HG03108 (cell line): ENCODE data around the gene CFAP68.
"Not testable (repeated sequence)": the region's sequence is repeated elsewhere in the genome, so short reads cannot be mapped to it uniquely, and the experiment has no call there.

Source experiments
- ATAC-seq: cut with Tn5 transposase; IDR thresholded peaks from one replicate; pipeline ENCODE4 v1.9.1; 2021; ENCODE audit warnings: moderate library complexity; ENCODE audit not compliant: unreplicated experiment

The CFAP68 gene

DNA sequence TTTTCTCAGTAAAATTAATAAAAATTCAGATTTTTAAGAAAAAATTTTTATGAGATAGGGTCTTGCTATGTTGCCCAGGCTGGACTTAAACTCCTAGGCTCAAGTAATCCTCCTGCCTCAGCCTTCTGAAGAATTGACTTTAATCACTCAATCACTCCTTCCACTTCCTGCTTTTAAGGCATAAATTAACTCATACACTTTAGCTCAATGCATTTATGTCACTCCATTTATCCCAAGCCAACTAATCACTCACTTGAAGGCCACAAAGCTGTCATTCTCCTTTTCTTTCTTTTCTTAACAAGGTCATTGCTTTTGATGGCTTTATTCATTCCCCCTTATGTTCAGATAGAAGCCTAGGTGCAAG, 8.8 kb upstream of the CFAP68 start:
- peak; percentile 4 for ATAC-seq

GRCh38 chr11:111870886-111871692, 8.3 kb upstream of the CFAP68 start, which contains the start of gene ALG9:
Gene ALG9, minus strand, starts transcription at chr11:111871581. Its CDS starts 99 bp downstream, at chr11:111871482.
- ATAC-seq = peak; percentile 93

GRCh38 chr11:111871693-111872161, 7.6 kb upstream of the CFAP68 start:
- no peak for ATAC-seq

DNA sequence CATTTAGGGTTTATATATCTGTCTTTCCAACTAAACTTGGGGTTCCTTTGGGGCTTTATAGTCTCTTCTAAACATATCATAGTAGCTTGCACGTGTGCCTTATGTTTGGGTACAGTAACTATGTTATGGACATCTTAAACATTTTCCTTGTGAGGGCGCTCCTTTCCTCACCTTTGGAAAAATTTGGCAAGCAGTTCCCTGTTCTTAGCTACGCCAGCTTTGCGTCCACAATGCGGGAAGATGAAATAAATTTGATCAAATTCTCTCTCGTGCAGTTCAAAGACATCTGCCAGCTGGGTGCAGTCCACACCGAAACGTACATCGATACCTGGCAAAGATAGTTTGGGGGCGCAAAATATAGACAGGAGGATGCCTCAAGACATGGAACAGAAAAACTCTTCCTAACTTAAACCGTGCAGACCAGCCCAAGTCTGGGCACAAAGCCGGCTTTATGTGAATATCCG, 924 bp upstream of the CFAP68 start:
- no peak for ATAC-seq

DNA sequence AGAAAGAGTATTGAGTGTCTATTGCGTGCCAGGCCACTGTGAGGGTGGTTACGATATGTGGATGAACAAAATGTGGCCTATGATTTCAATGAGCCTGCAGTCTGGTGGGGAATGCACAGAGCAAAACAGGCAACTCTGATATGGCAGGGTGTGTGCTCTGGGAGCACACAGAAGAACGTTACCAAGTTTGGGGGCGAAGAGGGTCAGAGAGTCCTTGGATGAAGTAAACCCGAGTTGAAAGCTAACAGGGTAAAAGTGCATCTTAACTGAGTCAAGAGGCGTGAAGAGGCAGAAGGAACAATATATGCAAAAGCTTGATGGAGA, 258 bp downstream of the CFAP68 start:
- no peak for ATAC-seq

- ATAC-seq = no peak
Observed at GRCh38 chr11:111882202-111882601, 2.9 kb downstream of the CFAP68 start.

DNA sequence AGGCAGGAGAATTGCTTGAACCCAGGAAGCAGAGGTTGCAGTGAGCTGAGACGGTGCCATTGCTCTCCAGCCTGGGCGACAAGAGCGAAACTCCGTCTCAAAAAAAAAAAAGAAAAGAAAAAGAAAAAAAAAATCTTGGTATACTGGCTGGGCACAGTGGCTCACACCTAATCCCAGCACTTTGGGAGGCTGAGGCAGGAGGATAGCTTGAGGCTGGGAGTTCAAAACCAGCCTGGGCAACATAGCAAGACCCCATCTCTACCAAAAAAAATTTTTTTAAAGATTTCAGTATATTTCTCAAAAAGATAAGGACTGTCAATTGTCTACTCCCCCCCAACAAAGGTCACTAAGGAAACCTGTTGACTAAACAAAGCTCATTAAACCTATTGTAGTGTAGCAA, 5.7 kb downstream of the CFAP68 start:
- not testable (repeated sequence) for ATAC-seq

DNA sequence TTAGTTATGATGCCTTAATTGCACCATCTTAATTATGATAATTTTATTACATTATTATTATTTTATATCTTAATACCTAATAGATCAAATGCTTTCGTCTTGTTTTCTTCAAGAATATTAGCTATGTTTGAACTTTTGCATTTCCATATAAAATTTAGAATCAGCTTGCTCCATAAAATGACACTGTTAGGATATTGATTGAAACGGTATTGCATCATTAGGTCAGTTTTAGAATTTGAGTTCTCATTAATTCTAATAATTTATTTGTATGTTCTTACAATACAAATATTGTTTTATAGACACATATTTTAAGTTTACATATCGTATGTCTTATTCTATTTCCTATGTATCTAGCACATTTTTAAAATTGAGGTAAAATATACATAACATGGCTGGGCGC, 6.7 kb downstream of the CFAP68 start:
- no peak for ATAC-seq

- no peak for ATAC-seq
Observed at GRCh38 chr11:111886844-111887243, 7.5 kb downstream of the CFAP68 start.

DNA sequence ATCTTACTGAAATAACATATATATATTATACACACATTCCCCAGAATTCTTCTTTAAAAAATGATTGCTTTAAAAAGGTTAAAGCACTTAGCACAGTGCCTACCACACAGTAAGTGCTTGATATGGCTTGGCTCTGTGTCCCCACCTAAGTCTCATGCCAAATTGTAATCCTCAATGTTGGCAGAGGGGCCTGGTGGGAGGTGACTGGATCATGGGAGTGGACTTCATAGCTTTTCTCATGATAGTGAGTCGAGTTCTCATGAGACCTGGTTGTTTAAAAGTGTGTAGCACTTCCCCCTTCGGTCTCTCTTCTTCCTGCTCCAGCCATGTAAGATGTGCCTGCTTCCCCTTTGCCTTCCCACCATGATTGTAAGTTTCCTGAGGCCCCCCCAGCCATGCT, 26.1 kb downstream of the CFAP68 start:
- no peak for ATAC-seq

GRCh38 chr11:111906680-111907079, 27.3 kb downstream of the CFAP68 start:
- ATAC-seq = no peak

DNA sequence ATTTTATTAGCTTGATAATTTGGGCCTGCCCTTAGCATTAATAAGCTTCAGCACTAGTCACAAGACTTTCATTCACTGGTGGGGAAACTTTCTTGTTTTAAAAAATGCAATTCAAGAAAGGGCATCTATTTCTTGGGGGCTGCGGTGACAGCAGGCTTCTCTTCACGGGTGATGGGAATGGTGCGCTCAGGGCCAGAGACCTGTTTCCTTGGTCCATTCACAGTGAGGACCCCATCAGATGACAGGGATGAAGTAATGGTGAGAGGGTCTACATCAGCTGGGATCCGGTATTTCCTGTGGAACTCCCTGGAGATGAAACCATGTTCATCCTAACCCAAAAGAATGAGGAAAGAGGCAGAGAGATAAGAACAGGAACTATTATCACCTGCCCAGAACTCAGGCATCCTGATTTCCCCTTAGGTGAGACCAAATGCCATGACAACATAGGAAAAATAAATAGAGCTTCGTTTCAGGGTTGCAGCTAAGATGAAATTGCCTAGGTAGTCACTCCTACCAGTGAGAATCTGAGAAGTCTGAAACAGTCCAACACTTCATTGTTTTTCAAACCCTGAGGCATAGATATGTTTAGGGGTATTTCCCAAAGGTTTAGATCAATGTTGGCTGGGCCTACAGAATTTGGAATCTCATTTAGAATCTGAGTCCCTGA, 29.4 kb downstream of the CFAP68 start:
- no peak for ATAC-seq

GRCh38 chr11:111909378-111909777, 30.0 kb downstream of the CFAP68 start:
- no peak for ATAC-seq

DNA sequence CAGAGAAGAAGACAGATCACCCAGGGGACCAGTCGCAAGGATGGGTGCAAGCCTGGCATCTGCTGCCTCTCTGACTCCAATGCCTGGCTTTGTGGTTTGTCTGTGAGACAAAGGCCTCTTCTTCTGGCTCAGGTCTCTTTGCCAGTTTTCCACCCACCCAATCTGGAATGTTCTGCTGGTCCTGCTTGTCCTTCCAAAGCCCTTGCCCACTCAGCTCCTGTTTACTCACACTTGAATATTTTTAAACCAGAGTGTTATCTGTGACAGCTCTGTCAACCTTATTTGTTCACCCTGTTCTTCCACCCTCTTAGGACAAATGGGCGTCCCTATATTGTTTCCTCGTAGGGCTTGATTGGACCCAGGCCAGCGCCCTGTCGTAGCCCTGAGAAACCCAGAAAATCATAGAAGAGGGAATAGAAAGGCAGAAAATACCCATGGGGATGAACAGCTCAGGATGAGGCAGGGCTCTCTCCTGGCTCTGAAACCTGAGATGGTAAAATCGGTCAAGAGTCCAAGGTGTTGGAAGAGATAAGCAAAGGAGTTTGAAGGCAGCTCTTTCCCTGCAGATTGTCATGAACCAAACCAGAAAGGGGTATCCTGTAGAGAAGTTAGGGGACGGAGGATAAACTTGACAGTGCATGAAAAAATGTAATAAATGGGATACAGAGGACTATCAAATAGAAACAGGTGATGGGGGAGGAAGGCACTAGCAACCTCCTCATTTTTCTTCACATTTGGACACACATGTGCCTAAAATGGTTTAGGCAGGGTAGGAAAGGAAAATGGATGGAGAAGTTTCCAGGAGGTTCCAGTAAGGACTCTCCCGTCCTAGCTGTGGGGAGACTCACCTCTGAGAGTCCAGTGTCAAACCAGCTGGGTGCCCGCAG, 31.6 kb downstream of the CFAP68 start:
- no peak for ATAC-seq

DNA sequence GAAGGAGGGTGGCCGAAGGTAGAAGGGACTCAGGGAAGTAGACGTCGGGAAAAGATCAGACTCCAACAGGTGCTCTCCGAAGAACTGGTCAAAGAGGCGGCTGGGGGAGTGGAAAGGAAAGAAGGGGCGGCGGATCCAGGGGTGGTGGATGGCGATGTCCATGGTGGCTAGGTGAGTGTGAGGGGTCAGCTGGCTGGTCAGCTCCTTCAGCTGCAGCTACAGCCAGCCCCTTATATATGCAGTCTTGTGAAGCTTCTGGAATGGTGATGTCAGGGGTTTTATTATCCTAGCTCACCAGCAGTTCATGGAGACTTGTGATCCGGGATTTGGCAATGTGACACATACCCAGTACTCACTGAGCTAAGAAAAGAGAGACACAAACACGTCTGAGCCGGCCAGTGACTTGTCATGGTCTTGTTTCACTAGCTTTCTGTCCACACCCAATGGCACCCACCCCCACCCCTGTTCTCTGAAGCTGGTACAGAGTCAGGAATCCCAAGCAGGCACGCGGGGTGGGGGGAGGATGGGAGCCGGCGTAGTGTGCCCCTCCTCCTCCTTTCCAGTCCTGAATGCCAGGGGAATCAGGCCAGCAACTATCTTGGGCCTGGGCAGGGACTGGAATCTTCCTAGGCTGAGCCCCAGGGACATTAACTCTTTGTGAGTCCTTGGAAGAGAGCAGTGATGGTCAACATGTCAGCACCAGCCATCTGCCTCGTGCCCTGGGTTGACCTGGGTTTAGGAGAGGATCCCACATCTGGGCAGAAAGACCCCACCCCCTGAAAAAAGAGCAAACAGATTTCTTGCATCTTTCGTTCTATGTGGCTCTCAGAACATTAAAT, 32.4 kb downstream of the CFAP68 start, which contains the start of gene CRYAB:
Gene CRYAB, minus strand, starts transcription at position 208 of the 839 bp plus-strand sequence. Its CDS starts 46 bp downstream, at position 162.
- ATAC-seq = no peak

GRCh38 chr11:111912535-111912934, 33.2 kb downstream of the CFAP68 start, which contains the start of gene HSPB2:
Gene HSPB2, plus strand, starts transcription at chr11:111912734. Its CDS starts 96 bp downstream, at chr11:111912830.
- no peak for ATAC-seq

DNA sequence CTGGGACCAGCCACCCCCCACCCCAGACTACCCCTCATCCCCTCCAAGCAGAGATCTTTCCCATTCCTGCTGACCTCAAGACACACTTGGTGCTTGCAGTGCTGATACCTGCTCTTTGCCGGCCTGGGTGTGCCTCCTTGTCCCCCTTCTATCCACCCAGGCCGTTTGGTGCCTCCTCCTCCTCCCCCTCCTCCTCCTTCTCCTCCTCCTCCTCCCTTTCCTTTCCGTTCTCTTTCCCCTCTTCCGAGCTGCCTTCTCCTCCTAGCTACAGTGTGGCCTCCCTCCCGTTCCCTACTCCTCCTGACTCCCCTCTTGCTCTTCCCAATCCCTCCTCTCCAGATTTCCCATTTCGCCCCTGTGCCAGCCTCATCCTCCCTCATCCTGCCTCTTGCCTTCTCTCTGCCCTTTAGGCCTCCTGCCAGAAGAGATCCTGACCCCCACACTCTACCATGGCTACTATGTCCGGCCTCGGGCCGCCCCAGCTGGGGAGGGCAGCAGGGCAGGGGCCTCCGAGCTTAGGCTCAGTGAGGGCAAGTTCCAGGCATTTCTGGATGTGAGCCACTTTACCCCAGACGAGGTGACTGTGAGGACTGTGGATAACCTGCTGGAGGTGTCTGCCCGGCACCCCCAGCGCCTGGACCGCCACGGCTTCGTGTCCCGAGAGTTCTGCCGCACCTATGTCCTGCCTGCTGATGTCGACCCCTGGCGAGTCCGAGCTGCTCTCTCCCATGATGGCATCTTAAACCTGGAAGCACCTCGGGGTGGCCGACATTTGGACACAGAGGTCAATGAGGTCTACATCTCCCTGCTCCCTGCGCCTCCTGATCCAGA, 33.9 kb downstream of the CFAP68 start:
- no peak for ATAC-seq

DNA sequence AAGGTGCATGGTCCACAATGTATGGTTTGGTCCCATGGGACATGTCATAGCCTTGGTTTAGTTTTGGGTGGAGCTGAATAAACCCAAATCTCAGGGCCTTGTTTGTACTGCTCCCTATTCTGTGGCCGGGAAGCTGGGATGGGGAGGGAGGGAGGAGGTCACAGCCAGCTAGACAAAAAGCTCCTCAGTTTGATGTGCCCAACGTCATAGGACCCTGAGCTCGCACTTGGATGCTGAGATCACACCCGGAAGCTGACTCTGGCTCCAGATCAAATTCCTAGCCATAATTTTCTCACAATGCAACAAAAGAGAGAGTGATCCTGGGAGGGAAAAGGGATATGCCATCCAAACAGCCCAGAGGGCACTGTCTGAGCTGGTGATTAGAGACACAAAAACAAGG, 34.7 kb downstream of the CFAP68 start:
- no peak for ATAC-seq

GRCh38 chr11:111916768-111917167, 37.4 kb downstream of the CFAP68 start:
- no peak for ATAC-seq
